Large intestine (tissue), 3 donors: ENCODE results near the gene CRYBG2. TPM values are rescaled to one million over a fixed set of nuclear protein-coding genes. Genes with fewer than 3 reads are reported as not detected.
A peak's percentile ranks its signal among the peaks of the same experiment; 100 is the strongest.

Source experiments
- DNase-seq, 2 donors: peaks; one replicate each; pipeline versions ENCODE4 v3.0.0 to v3.0.0-alpha.2; 2013
- H3K27ac ChIP-seq: one replicate; pipeline ENCODE4 v1.5.1; 2013; ENCODE audit warnings: low read length
- H3K27me3 ChIP-seq: 2 replicates; pipeline ENCODE4 v1.6.1; 2013; ENCODE audit warnings: low read length; ENCODE audit not compliant: control insufficient read depth, insufficient read depth
- H3K36me3 ChIP-seq: 2 replicates; pipeline ENCODE4 v1.6.1; 2013; ENCODE audit warnings: low read length; ENCODE audit not compliant: control insufficient read depth, insufficient read depth
- H3K4me1 ChIP-seq: one replicate; pipeline ENCODE4 v1.6.1; 2013; ENCODE audit warnings: low read length; ENCODE audit not compliant: control insufficient read depth, insufficient read depth
- H3K4me3 ChIP-seq: one replicate; pipeline ENCODE4 v1.5.1; 2013; ENCODE audit warnings: low read length
- H3K9me3 ChIP-seq: one replicate; pipeline ENCODE4 v1.6.1; 2013; ENCODE audit warnings: mild to moderate bottlenecking, low read depth, low read length, moderate library complexity; ENCODE audit not compliant: control insufficient read depth
- WGBS: methylation state at CpG from one replicate; pipeline ENCODE4 v1.1.5; 2013; ENCODE audit warnings: low lambda C conversion rate; ENCODE audit not compliant: insufficient coverage; 5-methylcytosine and 5-hydroxymethylcytosine counted together
- polyA plus RNA-seq: library from polyadenylated mRNA; unstranded; fragments of 120-200 nt; gene quantifications from one replicate; pipeline ENCODE4 v1.2.1, GENCODE V29; 2013

CRYBG2 gene
- polyA plus RNA-seq, 1 donor: 3.9 TPM

DNA sequence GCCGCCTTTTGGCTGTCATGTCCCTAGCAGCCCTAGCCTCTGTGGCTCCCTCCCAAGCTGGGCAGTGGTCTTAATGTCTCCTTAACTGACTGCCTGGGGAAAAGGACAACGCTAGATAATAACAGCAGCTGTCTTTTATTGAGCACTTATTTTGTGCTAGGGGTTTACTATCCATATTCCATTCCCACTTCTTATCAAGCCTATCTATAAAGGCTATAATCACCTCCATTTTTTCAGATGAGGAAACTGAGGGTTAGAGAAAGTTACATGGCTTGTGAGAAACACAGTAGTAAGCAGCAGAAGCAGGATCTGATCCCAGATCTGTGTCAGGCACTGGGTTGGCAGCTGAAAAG lies 67.9 kb downstream of the CRYBG2 start:
- no peak overlapping the region for H3K4me3 ChIP-seq
- H3K27me3 ChIP-seq: no peaks in the 10 kb centered on the region
- no peak overlapping the region for H3K27ac ChIP-seq
- no CpG with 5 or more reads among the region's 2 CpGs for WGBS
- peaks cover 9% of the 10 kb centered on the region for H3K36me3 ChIP-seq
- peaks cover 7% of the 10 kb centered on the region for H3K4me1 ChIP-seq
- DNase-seq: no peak
- no peaks in the 10 kb centered on the region for H3K9me3 ChIP-seq

GRCh38 chr1:26285366-26286063 lies 68.4 kb downstream of the CRYBG2 start:
- Histone ChIP-seq H3K36me3 (peaks cover 7% of the 10 kb centered on the region), H3K4me3 (no peak overlapping the region), H3K4me1 (peaks cover 12% of the 10 kb centered on the region), H3K27me3 (no peaks in the 10 kb centered on the region), H3K27ac (no peak overlapping the region), H3K9me3 (no peaks in the 10 kb centered on the region)
- DNase-seq: no peak
- WGBS: no CpG with 5 or more reads among the region's 19 CpGs

GRCh38 chr1:26284597-26285347 lies 69.2 kb downstream of the CRYBG2 start:
- Histone ChIP-seq H3K36me3 (peaks cover 7% of the 10 kb centered on the region), H3K27ac (no peak overlapping the region), H3K9me3 (no peaks in the 10 kb centered on the region), H3K4me1 (peaks cover 13% of the 10 kb centered on the region), H3K4me3 (no peak overlapping the region), H3K27me3 (no peaks in the 10 kb centered on the region)
- WGBS: no CpG with 5 or more reads among the region's 22 CpGs
- DNase-seq: peak; percentile 50 to 62

GRCh38 chr1:26283871-26284596 lies 69.9 kb downstream of the CRYBG2 start:
- Histone ChIP-seq H3K27me3 (no peaks in the 10 kb centered on the region), H3K4me1 (peaks cover 18% of the 10 kb centered on the region), H3K4me3 (no peak overlapping the region), H3K36me3 (peaks cover 7% of the 10 kb centered on the region), H3K9me3 (no peaks in the 10 kb centered on the region), H3K27ac (no peak overlapping the region)
- WGBS: no CpG with 5 or more reads among the region's 12 CpGs
- DNase-seq: no peak

- Histone ChIP-seq H3K27ac (no peak overlapping the region), H3K36me3 (peaks cover 7% of the 10 kb centered on the region), H3K4me1 (peaks cover 25% of the 10 kb centered on the region), H3K9me3 (no peaks in the 10 kb centered on the region), H3K27me3 (no peaks in the 10 kb centered on the region), H3K4me3 (no peak overlapping the region)
- no CpG with 5 or more reads among the region's 4 CpGs for WGBS
- DNase-seq: no peak
These were observed 70.6 kb downstream of the CRYBG2 start for GRCh38 chr1:26283279-26283853.

DNA sequence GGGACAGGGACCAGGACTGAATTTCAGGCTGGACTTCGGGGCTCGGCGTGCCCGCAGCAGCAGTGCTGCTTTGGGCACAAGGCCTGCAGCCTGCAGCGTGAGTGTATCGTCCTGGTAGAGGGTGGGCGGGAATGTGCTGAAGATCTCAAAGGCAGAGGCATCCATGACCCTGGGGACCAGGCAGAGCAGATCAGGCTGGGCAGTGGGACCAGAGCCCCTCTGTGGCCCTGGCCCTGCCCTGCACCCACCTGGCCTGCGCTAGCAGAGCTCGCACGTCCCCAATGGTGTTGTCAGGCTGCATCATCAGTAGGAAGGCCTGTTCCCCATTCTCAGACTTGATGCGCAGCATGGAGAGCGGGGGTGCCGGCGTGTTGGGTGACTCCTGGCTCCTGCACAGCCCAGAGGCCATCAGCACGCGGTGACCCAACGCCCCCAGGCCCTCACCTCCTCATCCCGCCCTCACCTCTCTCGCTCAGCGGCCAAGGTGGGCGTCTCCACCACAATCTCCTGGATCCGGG lies 71.5 kb downstream of the CRYBG2 start:
- Histone ChIP-seq H3K36me3 (peaks cover 7% of the 10 kb centered on the region), H3K4me1 (peaks cover 34% of the 10 kb centered on the region), H3K9me3 (no peaks in the 10 kb centered on the region), H3K4me3 (no peak overlapping the region), H3K27me3 (no peaks in the 10 kb centered on the region), H3K27ac (no peak overlapping the region)
- DNase-seq: no peak
- WGBS: no CpG with 5 or more reads among the region's 22 CpGs

GRCh38 chr1:26281971-26282370 lies 72.0 kb downstream of the CRYBG2 start:
- Histone ChIP-seq H3K4me1 (peaks cover 39% of the 10 kb centered on the region), H3K9me3 (no peaks in the 10 kb centered on the region), H3K27ac (no peak overlapping the region), H3K4me3 (no peak overlapping the region), H3K36me3 (peaks cover 7% of the 10 kb centered on the region), H3K27me3 (no peaks in the 10 kb centered on the region)
- peak in 1 of 2 donors; percentile 50 for DNase-seq
- WGBS: no CpG with 5 or more reads among the region's 15 CpGs

DNA sequence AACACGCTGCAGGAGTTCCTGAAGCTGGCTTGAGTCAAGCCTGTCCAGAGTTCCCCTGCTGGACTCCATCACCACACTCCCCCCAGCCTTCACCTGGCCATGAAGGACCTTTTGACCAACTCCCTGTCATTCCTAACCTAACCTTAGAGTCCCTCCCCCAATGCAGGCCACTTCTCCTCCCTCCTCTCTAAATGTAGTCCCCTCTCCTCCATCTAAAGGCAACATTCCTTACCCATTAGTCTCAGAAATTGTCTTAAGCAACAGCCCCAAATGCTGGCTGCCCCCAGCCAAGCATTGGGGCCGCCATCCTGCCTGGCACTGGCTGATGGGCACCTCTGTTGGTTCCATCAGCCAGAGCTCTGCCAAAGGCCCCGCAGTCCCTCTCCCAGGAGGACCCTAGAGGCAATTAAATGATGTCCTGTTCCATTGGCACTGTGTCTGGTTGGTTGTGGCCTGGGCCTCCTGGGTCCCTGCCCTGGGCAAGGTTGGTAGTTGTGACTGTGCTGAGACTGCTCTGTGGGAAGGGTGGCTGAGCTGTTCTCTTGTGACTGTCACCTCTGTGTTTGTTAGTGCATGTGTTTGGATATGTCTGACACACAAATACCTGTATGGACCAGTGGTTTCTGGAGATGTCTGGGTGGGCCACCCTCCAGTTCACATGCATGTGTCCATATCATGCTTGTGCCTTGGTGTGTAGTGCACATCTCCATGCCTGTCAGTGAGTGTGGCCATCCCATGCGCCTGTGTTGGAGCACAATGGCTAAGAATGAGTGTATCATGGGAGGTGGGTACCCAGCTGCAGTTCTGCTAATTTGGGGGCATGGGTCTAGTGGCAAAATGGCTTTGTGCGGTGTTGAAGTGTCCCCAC lies 72.6 kb downstream of the CRYBG2 start:
- H3K9me3 ChIP-seq: no peaks in the 10 kb centered on the region
- peaks cover 45% of the 10 kb centered on the region for H3K4me1 ChIP-seq
- H3K27ac ChIP-seq: no peak overlapping the region
- H3K36me3 ChIP-seq: peaks cover 7% of the 10 kb centered on the region
- no peak overlapping the region for H3K4me3 ChIP-seq
- no CpG with 5 or more reads among the region's 5 CpGs for WGBS
- no peaks in the 10 kb centered on the region for H3K27me3 ChIP-seq
- DNase-seq: no peak

GRCh38 chr1:26280333-26281042 lies 73.4 kb downstream of the CRYBG2 start:
- Histone ChIP-seq H3K4me1 (peaks cover 53% of the 10 kb centered on the region), H3K9me3 (no peaks in the 10 kb centered on the region), H3K4me3 (peak overlapping the region; percentile 90), H3K27me3 (no peaks in the 10 kb centered on the region), H3K27ac (peak overlapping the region; percentile 89), H3K36me3 (peaks cover 7% of the 10 kb centered on the region)
- DNase-seq: no peak
- 100% methylated on average over 1 of the region's 20 CpGs for WGBS
